Astrocyte of the cerebellum (primary cell): ENCODE measurements around the gene ITPR3.
A peak's percentile ranks its signal among the peaks of the same experiment; 100 is the strongest.

ENCODE experiments used
- DNase-seq: peaks from one replicate; pipeline ENCODE4 v3.0.0-alpha.2; 2011; ENCODE audit warnings: low read depth
- H3K4me3 ChIP-seq: 2 replicates; pipeline ENCODE4 v1.5.1; 2011; ENCODE audit warnings: mild to moderate bottlenecking, low read depth, low read length, moderate library complexity
- in situ Hi-C: cut with HindIII; loops from 2 replicates; pipeline ENCODE4 v1.10.0; 2017; ENCODE audit warnings: low sequenced_read_pairs
- TF ChIP-seq, protein P1 (sequence below): IDR thresholded peaks from 2 replicates; pipeline ENCODE4 v1.5.1; 2012; ENCODE audit warnings: low read length, low read depth, moderate library complexity, mild to moderate bottlenecking; ENCODE audit errors: missing control alignments

The ITPR3 gene

DNA sequence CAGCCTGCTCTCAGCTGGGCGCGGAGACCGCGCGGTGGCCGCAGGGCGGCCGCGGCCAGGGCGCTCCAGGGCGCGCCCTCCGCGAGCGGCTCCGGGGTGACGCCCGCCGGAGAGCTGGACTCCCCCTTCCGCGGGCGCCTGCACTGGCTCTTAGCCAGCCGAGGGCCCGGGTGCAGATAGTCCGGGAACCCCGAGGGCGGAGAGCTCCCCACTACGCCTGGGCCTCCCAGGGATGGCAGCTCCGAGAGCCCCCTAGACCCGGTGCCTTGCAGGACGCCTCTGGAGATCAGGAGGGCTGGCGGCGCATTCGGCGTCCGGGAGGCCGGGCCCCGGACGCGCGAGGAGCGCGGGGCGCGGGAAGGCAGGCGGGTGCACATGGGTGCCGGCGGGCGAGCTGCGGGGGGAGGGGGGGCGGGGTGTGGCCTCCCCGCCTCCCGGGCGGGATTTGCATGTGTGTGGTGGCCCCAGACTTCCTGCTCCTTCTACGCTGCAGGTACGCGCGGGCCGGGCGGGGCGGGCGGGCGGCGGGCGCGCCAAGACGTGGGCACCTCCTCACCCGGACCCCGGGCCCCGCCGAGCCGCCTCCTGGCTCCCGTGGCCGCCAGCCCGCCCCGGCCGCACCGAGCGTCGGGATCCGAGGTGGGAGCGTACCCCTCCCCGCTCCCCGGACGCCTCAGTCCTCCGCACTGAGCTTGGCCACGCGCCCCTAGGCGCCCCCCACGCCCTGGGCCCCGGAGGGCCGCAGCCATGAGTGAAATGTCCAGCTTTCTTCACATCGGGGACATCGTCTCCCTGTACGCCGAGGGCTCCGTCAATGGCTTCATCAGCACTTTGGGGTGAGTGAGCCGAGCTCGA is at the start of gene ITPR3:
ITPR3 (plus strand) TSS at position 467 of the 855 bp plus-strand sequence; CDS start at position 748, 281 bp downstream.
- H3K4me3 ChIP-seq, result peak within 1 kb of the TSS; percentile 53
- in situ Hi-C loops, result no loop called here
- TF ChIP-seq, protein P1, sequence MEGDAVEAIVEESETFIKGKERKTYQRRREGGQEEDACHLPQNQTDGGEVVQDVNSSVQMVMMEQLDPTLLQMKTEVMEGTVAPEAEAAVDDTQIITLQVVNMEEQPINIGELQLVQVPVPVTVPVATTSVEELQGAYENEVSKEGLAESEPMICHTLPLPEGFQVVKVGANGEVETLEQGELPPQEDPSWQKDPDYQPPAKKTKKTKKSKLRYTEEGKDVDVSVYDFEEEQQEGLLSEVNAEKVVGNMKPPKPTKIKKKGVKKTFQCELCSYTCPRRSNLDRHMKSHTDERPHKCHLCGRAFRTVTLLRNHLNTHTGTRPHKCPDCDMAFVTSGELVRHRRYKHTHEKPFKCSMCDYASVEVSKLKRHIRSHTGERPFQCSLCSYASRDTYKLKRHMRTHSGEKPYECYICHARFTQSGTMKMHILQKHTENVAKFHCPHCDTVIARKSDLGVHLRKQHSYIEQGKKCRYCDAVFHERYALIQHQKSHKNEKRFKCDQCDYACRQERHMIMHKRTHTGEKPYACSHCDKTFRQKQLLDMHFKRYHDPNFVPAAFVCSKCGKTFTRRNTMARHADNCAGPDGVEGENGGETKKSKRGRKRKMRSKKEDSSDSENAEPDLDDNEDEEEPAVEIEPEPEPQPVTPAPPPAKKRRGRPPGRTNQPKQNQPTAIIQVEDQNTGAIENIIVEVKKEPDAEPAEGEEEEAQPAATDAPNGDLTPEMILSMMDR, result no peak
- DNase-seq, result no peak

DNA sequence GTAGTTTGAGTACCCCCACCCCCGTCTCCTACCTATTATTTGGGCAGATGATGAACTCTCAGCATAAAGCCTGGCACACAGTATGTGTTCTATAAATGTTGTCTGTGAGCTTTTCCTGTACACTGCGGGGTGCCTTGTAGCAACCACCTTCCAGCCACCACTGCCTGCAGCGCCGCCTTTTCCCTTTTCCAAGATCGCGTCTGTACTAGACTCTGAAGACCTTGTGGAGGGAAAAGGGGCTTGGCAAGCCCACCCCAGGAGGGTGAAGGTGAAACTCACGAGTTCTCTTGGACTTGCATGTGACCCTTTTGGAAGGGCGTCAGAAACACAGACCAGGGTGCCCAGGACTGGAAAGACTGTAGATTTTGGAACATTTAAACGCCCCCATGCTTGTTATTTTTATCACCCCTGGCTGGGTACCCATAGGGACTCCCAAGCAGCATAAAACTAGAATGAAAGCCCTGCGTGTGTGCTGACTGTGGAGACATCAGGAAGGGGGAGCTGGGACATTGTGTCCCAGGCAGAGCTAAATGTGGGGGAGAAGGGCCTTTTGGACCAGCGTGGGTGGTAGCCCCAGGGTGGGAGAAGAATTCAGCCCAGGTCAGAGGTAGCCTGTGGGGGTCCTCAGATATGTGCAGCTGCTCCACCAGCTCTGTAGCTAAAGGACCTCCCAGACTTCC is 49.3 kb upstream of the ITPR3 start:
- in situ Hi-C loops, result no loop called here
- H3K4me3 ChIP-seq, result peak overlapping the region; percentile 65
- DNase-seq, result no peak
- TF ChIP-seq, protein P1, result no peak

DNA sequence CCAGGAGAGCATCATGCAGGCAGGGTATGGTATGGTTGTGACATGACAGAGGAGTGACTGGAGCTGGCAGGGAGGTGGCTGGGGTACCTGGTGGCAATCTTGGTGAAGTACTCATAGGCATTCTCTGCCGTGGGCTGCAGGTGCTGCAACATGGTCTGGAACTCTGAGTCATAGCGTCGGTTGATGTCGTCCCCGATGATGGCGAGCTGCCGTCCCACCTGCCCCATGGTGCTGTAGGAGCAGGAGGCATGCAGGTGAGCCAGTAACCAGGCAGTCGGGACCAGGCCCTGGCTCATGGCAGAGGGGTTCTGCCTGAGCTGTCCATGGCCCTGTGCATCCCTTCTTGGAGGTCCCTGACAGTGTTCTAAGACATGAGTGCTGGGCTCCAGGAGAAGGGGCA is 45.9 kb upstream of the ITPR3 start:
- no peak overlapping the region for H3K4me3 ChIP-seq
- in situ Hi-C loops, result no loop called here
- TF ChIP-seq, protein P1, result no peak
- no peak for DNase-seq

DNA sequence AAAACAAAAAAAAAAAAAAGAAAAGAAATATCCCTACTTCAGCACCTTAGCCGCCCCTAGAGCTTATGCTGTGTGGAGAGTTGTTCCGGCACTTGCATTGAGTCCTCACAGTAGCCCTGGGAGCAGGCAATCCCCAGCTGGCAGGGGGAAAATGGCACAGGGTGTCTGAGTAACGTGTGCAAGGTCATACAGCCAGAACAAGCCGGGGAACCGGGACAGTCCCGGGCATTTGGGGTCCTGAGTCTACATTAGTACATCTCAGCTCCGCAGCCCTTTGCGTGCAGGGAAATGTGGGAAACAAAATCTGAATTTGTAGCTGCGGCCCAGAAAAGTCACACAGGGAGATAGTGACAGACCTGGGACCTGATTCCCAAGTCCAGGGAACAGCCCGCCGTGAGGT is 44.5 kb upstream of the ITPR3 start:
- H3K4me3 ChIP-seq, result no peak overlapping the region
- in situ Hi-C loops, result no loop called here
- TF ChIP-seq, protein P1, result no peak
- DNase-seq, result no peak

DNA sequence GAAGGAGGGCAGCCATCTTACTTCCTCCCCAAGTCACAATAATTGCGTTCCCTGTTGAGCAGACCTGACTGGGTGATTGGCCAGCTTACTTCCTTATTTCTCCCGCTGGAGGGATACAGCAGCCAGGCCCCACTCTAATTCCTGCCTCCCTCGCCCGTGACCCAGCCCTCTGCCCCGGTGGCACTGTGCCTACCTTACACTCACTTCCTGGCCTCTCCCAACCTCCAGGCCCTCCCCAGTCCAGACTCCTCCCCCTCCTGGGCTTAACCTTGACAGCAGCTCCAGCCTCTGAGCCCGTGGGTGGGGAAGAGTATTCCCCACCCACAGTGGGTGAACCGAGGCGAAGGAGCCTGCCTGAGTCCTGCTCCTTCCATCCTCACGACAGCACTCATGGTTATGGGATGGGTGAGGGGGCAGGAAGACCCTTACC is 44.0 kb upstream of the ITPR3 start:
- no peak overlapping the region for H3K4me3 ChIP-seq

DNA sequence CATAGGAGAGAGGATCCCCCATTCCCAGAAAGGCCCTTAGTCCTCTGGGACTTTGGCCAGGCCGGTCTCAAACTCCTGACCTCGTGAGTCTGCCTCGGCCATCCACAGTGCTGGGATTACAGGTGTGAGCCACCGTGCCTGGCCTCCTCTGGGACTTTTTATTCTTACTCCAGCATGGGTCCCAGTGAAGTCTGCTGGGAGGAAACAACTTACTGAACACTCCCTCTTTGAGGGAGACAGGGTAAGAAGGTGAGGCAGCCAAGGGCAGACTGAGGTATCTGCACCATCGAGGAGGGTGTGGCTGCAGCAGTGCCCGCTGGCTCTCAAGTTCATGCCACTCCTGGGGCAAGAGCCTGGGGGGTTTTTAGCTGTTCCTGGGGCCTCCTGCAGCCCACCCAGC is 43.4 kb upstream of the ITPR3 start:
- no peak overlapping the region for H3K4me3 ChIP-seq
- TF ChIP-seq, protein P1, result no peak
- in situ Hi-C loops, result no loop called here
- no peak for DNase-seq

More for the DNA sequence above, 44.0 kb upstream of the ITPR3 start:
- TF ChIP-seq, protein P1, result no peak
- in situ Hi-C loops, result no loop called here
- no peak for DNase-seq
